Skeletal muscle satellite cell (primary cell): ENCODE measurements around the gene TBXAS1.

Experiments
- H3K27me3 ChIP-seq: 2 replicates; pipeline ENCODE4 v1.7.0; 2013; ENCODE audit warnings: low read length; ENCODE audit not compliant: control insufficient read depth, insufficient read depth
- H3K36me3 ChIP-seq: 2 replicates; pipeline ENCODE4 v1.7.0; 2013; ENCODE audit warnings: mild to moderate bottlenecking, control low read depth, low read length; ENCODE audit not compliant: insufficient read depth
- H3K4me1 ChIP-seq: 2 replicates; pipeline ENCODE4 v1.7.0; 2013; ENCODE audit warnings: low read length; ENCODE audit not compliant: control insufficient read depth, insufficient read depth
- H3K4me2 ChIP-seq: 2 replicates; pipeline ENCODE4 v1.7.0; 2013; ENCODE audit warnings: mild to moderate bottlenecking, low read length
- H3K4me3 ChIP-seq: 2 replicates; pipeline ENCODE4 v1.7.0; 2013; ENCODE audit warnings: low read length
- H3K9ac ChIP-seq: 2 replicates; pipeline ENCODE4 v1.7.0; 2013; ENCODE audit warnings: mild to moderate bottlenecking, low read depth, low read length, moderate library complexity
- H3K9me3 ChIP-seq: replicated peaks from 2 replicates; pipeline ENCODE4 v1.7.0; 2013; ENCODE audit warnings: mild to moderate bottlenecking, control low read depth, low read length

The TBXAS1 gene

DNA sequence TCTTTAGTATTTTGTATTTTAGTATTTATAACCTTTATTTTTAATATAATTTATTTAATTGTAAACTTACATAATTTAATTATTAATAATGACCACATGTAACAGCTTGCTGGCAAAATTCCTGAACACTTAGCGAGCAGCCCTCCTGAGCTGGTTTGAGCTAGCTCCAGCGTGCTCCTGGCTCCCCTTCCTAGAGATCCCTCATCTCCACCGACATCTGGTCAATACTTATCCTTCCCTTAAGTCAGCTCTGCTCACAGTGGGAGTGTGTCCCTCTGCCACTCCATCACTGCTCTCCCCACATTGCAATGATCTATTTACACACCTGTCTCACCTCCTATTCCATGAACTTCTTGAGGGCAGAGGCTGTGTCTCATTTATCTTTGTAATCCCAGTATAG is 20.6 kb upstream of the TBXAS1 start:
- Histone ChIP-seq H3K9ac (no peak overlapping the region), H3K36me3 (no peaks in the 10 kb centered on the region), H3K4me2 (no peak overlapping the region), H3K27me3 (no peaks in the 10 kb centered on the region), H3K9me3 (peaks cover 3% of the 10 kb centered on the region), H3K4me3 (no peak overlapping the region), H3K4me1 (no peaks in the 10 kb centered on the region)

DNA sequence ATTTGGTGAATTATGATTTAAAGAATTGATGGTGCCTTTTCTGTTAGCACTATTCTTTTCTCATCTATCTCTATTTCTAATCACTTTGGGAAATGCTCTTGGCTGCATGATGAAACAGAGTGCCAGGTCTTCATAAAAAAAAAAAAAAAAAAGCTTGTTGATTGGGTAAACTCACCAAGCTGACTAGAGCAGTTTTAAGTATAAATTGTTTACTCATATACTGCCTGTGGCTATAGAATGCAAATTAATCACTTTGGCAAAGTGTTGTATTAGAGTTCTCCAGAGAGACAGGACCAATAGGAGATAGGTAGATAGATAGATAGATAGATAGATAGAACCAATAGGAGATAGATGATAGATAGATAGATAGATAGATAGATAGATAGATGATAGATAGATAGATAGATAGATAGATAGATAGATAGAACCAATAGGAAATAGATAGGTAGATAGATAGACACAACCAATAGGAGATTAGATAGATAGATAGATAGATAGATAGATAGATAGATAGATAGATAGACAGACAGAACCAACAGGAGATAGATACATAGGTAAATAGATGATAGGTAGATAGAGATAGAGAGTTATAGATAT is 20.1 kb upstream of the TBXAS1 start:
- H3K4me3 ChIP-seq, result no peak overlapping the region
- H3K4me1 ChIP-seq, result no peaks in the 10 kb centered on the region
- no peaks in the 10 kb centered on the region for H3K36me3 ChIP-seq
- H3K27me3 ChIP-seq, result no peaks in the 10 kb centered on the region
- no peak overlapping the region for H3K9ac ChIP-seq
- no peaks in the 10 kb centered on the region for H3K9me3 ChIP-seq
- H3K4me2 ChIP-seq, result no peak overlapping the region

DNA sequence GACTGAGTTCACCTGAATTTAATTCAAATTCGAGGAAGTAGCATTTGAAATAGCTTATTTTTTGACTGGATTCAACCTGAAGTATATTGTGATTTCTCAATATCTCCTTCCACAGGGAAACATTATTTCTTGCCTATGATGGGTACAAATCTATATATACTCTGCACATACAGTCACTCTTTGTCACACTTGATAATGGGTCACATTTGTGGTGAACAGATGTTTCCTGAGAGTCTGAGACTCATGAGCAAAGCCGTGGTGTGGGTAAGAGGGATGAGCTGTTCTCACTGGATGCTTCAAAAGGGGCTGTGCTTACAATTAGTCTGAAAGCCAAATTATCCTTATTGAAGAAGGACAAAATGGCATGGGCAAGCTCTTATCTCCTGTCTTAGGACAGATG is 18.0 kb upstream of the TBXAS1 start:
- Histone ChIP-seq H3K9ac (no peak overlapping the region), H3K9me3 (no peaks in the 10 kb centered on the region), H3K4me3 (no peak overlapping the region), H3K27me3 (no peaks in the 10 kb centered on the region), H3K4me1 (no peaks in the 10 kb centered on the region), H3K4me2 (no peak overlapping the region), H3K36me3 (no peaks in the 10 kb centered on the region)

GRCh38 chr7:139813151-139813550 is 15.9 kb upstream of the TBXAS1 start:
- Histone ChIP-seq H3K27me3 (no peaks in the 10 kb centered on the region), H3K4me3 (no peak overlapping the region), H3K9ac (no peak overlapping the region), H3K9me3 (no peaks in the 10 kb centered on the region), H3K4me2 (no peak overlapping the region), H3K4me1 (no peaks in the 10 kb centered on the region), H3K36me3 (no peaks in the 10 kb centered on the region)

GRCh38 chr7:139813689-139814088 is 15.4 kb upstream of the TBXAS1 start:
- no peak overlapping the region for H3K9ac ChIP-seq
- no peaks in the 10 kb centered on the region for H3K9me3 ChIP-seq
- no peaks in the 10 kb centered on the region for H3K36me3 ChIP-seq
- no peaks in the 10 kb centered on the region for H3K27me3 ChIP-seq
- no peak overlapping the region for H3K4me3 ChIP-seq
- no peaks in the 10 kb centered on the region for H3K4me1 ChIP-seq
- no peak overlapping the region for H3K4me2 ChIP-seq

DNA sequence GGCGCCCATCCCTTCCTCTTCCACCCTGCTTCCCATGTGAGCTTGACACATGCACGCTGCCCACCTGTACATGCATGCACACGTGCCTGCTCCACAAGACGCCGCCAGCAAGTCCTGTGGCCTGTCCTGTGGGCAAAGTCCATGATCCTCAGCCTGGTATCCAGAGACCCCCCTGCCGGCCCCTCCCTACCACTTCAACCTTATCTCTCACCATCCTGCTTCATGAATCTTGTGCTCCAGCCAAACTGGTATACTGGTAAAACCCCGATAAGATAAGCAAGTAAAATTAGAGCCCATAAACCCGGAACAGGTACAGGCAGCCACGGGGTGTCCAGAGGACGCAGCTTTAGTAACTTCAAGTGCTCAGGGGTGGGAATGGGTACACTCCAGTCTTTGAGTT is 11.8 kb upstream of the TBXAS1 start:
- Histone ChIP-seq H3K36me3 (no peaks in the 10 kb centered on the region), H3K9me3 (no peaks in the 10 kb centered on the region), H3K4me1 (no peaks in the 10 kb centered on the region), H3K4me2 (no peak overlapping the region), H3K4me3 (no peak overlapping the region), H3K9ac (no peak overlapping the region), H3K27me3 (peaks cover 3% of the 10 kb centered on the region)

GRCh38 chr7:139820089-139820488 is 9.0 kb upstream of the TBXAS1 start:
- no peaks in the 10 kb centered on the region for H3K9me3 ChIP-seq
- no peaks in the 10 kb centered on the region for H3K36me3 ChIP-seq
- H3K27me3 ChIP-seq, result peaks cover 14% of the 10 kb centered on the region
- H3K4me2 ChIP-seq, result no peak overlapping the region
- H3K4me1 ChIP-seq, result no peaks in the 10 kb centered on the region
- H3K9ac ChIP-seq, result no peak overlapping the region
- no peak overlapping the region for H3K4me3 ChIP-seq

DNA sequence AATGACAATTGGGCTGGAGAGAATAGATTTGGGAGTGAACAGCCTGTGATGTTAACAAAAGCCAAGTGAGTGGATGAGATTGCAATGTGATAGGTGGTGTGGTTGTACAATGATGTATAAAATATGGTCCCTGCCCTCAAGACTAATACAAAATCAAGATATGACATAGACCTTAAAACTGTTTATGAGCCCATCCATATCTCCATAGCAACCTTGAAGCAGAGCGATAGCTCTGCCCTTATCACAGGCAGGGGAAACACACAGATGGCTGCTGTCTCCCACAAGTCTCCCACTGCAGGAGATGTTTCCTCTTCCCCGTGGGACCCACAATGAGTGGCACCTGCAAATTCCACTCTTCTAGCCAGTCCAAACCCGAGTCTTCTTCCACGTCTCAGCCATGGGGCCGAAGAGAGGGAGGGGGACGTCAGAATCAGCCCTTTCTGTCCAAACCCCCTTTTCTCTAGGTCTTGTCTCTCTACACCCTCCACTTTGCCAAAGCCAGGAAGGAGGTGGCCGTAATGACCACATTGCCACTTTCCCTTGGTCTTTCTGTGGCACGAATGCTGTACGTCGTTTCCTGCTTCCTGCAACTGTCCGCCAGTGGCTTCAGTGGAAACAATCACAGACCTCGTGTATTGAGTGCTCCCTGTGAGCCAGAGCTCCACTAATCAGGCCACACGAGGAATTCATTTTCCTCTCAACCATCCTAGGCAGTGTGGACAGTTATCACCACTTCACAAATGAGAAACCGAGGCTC is 7.5 kb upstream of the TBXAS1 start:
- Histone ChIP-seq H3K4me2 (no peak overlapping the region), H3K27me3 (peaks cover 14% of the 10 kb centered on the region), H3K36me3 (no peaks in the 10 kb centered on the region), H3K9me3 (no peaks in the 10 kb centered on the region), H3K9ac (no peak overlapping the region), H3K4me3 (no peak overlapping the region), H3K4me1 (peaks cover 10% of the 10 kb centered on the region)

DNA sequence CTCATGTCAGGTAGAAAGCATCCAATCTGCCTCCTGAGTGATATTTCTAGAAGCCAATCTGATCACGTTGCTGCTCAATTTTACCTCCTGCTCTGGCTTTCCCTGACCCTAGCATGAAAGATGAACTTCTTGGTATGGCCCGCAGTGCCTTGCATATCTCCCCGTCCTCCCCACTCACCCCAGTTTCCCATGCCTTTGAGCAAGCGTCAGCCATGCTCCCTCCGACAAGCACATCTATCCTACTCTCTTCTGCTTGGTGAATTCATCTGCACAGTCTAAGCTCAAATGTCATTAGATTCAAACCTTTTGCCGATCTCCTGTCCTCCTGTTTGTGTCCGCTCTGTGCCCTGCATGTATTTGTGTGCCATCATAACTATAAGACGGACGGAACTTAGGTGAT is 6.2 kb upstream of the TBXAS1 start:
- Histone ChIP-seq H3K9me3 (no peaks in the 10 kb centered on the region), H3K9ac (no peak overlapping the region), H3K4me3 (no peak overlapping the region), H3K4me2 (no peak overlapping the region), H3K27me3 (peaks cover 14% of the 10 kb centered on the region), H3K36me3 (no peaks in the 10 kb centered on the region), H3K4me1 (peaks cover 10% of the 10 kb centered on the region)

GRCh38 chr7:139823959-139824521 is 5.0 kb upstream of the TBXAS1 start:
- Histone ChIP-seq H3K4me2 (no peak overlapping the region), H3K36me3 (no peaks in the 10 kb centered on the region)

DNA sequence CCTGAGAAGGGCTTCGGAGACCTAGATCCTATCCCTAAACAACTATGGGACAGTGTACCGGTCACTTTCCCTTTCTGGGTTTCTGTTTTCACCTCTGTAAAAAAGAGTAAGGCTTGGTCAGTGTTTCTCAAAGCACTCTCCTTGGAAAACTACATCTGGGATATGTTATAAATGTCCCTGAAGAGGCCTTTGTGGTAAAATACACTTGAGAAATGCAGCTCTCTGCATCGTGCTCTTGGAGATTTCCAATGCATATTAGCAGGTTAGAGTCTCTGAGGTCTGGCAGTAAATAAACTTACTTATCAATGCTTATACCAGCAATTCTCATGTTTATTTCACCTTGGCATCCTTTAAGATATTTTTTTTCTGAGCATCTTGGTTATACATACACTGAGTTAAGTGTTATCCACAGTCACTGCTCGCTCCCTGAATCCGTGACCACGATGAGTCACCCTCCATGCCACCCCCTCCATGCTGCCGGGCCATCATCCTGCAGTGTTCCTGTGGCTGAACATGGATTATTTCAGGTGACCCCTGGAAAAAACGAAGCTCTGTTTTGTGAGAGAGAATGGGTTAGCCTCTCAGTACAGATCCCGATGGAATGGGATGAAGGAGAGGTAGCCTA is 3.3 kb upstream of the TBXAS1 start:
- H3K4me1 ChIP-seq, result peaks cover 28% of the 10 kb centered on the region
- no peak overlapping the region for H3K4me2 ChIP-seq
- no peaks in the 10 kb centered on the region for H3K9me3 ChIP-seq
- no peak overlapping the region for H3K9ac ChIP-seq
- no peak overlapping the region for H3K4me3 ChIP-seq
- H3K36me3 ChIP-seq, result no peaks in the 10 kb centered on the region
- H3K27me3 ChIP-seq, result peaks cover 14% of the 10 kb centered on the region

More at GRCh38 chr7:139823959-139824521, 5.0 kb upstream of the TBXAS1 start:
- no peak overlapping the region for H3K4me3 ChIP-seq
- H3K9me3 ChIP-seq, result no peaks in the 10 kb centered on the region
- no peak overlapping the region for H3K9ac ChIP-seq
- peaks cover 14% of the 10 kb centered on the region for H3K27me3 ChIP-seq
- H3K4me1 ChIP-seq, result peaks cover 12% of the 10 kb centered on the region
